ENCODE data around the gene ANKRD23.

GRCh38 chr2:96798733-96799622, 44.8 kb downstream of the ANKRD23 start:
- TF ChIP-seq EP300 (IDR thresholded peaks at IDR 0.05; ENCODE audit: low read depth in 2 of 2, low read length in 2 of 2) = no peak
- TF ChIP-seq EP300 (CRISPR knock-in tag; IDR thresholded peaks at IDR 0.05; ENCODE audit: borderline replicate concordance) = no peak
- TF ChIP-seq CTCF (CRISPR knock-in tag; IDR thresholded peaks at IDR 0.05) = no peak
- TF ChIP-seq ZNF891 (CRISPR knock-in tag; IDR thresholded peaks at IDR 0.05) = no peak
- TF ChIP-seq ZNF547 (CRISPR knock-in tag; IDR thresholded peaks at IDR 0.05) = no peak
- no peak for TF ChIP-seq PRMT3 (CRISPR knock-in tag; IDR thresholded peaks at IDR 0.05; ENCODE audit: borderline replicate concordance, low read depth)
- no peak for TF ChIP-seq ZNF280B (CRISPR knock-in tag; IDR thresholded peaks at IDR 0.05; ENCODE audit: borderline replicate concordance)

All from HepG2 (cell line).